ENCODE data around the gene AATK.

GRCh38 chr17:81173052-81173761, 7.2 kb upstream of the AATK start:
- TF ChIP-seq FOSL2 (IDR thresholded peaks at IDR 0.05; ENCODE audit: borderline replicate concordance, low read depth): no peak
- no peak for TF ChIP-seq YY1 (IDR thresholded peaks at IDR 0.05; ENCODE audit: low read depth)
- TF ChIP-seq RXRA (IDR thresholded peaks at IDR 0.05; ENCODE audit: borderline replicate concordance, low read depth): no peak
- no peak for TF ChIP-seq CTCF (IDR thresholded peaks at IDR 0.05)
- TF ChIP-seq RAD21 (IDR thresholded peaks at IDR 0.05; ENCODE audit: low read length): no peak
- no peak for TF ChIP-seq RCOR1 (IDR thresholded peaks at IDR 0.05; ENCODE audit: low read length)
